NCI-H2227 (cell line): ENCODE measurements around the gene SPATA25.
"Not testable (repeated sequence)": the region's sequence is repeated elsewhere in the genome, so short reads cannot be mapped to it uniquely, and the experiment has no call there.

ENCODE experiments used
- DNase-seq: peaks from one replicate; lab custom pipeline; 2025; ENCODE audit not compliant: unreplicated experiment; lab: John Stamatoyannopoulos, UW

The SPATA25 gene

GRCh38 chr20:45917790-45918141, 30.3 kb upstream of the SPATA25 start:
- DNase-seq: no peak

DNA sequence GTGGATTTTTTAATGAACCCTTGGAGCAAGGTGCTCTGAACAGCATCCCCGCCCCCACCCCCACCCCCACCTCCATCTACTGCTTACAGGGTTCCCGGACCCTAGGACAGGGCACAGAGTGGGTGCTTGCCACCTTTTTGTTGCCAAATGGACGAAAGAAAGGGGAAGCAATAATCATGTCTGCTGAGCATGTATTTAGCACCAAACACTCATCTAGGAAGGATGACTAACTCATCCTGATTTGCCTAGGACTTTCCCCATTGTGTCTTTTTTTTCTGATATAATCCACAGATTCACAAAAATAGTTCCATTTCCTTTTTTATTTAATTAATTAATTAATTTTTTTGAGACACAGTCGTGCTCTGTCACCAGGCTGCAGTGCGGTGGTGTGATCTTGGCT, 25.7 kb upstream of the SPATA25 start:
- no peak for DNase-seq

DNA sequence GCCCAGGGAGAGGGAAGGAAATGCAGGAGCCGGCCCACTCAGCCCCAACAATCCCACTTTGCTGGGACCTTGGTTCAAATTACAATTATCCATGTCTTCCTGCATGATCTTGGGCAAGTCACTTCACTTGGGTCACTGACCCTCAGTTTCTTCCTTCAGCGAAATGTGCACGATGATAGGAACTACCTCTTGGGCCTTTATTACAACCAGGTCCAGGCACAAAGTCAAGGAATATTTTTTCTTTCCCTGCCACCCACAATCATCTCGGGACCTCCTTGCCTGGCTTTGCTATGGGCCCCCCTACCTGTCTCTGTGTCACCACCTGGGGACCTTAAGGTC, 24.9 kb upstream of the SPATA25 start:
- no peak for DNase-seq

DNA sequence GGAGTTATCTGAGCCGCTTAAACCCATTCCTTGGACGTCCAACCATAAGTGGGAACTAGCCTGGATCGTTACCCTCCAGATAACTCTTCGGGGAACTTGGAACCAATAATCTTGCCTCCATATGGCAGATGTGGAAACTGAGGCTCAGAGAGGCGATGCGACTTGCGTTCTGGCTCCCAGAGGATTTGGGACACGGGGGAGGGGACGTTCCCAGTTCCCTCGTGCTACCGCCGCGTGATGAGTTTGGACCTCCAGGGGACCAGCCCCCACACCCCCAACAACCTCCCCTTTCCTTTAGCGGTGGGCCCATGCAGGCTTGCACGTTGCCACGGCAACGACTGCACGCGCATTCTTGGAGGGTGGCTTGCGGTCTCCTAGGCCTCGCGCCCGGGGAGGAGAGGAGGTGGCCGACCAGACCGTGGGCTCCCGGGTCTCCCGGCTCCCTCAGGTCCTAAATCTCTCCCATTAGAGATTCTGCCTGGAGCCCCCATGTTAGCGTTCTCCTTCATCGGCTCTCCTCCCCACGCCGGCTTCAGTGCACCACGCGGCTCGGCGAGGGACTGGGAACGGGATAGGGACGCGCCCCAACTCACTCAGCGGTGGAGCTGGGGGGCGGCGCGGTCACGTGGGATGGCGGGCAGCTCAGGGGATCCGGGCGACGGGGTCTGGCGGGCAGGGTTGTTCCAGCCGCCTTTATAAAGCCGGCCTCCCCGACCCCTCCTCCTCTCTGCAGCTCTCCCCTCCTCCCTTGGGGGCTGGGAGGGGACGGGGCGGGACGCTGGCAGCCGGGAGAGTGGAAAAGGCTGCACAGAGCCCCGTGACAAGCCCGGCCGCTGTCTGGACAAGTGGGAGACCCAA, 24.3 kb upstream of the SPATA25 start, which contains the start of gene PLTP:
Gene PLTP, minus strand, starts transcription at position 670 of the 858 bp plus-strand sequence. CDS start 703 bp downstream, outside the sequence.
- peak; percentile 90 for DNase-seq

GRCh38 chr20:45910670-45911485, 23.5 kb upstream of the SPATA25 start:
- DNase-seq: peak; percentile 100

DNA sequence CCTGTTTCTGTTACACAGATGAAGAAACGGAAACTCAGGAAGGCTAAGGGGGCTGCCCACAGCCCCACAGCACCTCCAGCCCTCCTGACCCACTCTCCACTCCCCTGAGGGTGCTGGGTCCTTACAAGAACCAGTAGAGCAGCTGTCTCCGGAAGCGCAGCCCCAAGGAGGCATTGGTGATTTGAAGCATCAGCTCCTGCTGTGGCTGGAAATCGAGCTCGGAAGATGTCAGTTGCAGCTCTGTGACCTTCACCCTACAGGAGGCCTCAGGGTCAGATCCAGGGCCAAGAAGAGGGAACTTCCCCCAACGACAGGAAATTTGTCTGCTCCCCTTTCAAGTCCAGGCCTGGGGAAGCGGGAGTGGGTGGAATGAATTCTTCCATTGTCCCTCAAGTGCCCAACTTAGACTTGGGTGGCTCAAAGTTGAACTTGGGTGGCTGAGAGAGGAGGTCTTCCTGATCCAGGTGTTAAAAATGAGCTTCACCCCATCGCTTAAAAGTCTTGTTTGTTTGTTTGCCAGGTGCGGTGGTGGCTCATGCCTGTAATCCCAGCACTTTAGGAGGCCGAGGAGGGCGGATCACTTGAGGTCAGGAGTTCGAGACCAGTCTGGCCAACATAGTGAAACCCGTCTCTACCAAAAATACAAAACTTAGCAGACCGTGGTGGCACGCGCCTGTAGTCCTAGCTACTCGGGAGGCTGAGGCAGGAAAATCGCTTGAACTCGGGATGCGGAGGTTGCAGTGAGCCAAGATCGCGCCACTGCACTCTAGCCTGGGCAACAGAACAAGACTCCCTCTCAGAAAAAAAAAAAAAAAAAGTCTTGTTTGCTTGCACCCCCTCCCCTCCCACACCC, 22.6 kb upstream of the SPATA25 start:
- DNase-seq: no peak

DNA sequence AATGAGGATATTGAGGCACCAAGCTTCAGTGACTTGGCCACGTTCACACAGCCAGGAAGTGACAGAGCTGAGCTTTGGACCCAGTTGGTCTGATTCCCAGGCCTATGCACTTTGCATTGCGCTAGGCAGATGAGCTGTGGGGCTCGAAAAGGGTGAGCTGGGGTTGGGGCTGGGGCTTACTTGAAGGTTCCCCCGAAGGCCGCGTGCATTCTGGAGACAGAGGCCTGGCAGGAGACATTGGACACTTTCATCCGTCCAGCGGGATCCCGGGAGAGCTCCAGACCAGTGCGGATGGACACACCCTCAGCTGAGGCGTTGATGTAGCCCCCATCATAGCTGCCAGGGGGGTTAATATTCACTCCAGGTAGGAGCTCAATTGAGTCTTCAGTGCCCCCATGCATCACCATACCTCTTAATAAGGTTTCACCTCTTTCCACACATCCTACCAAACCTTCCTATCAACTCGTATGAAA, 21.9 kb upstream of the SPATA25 start:
- no peak for DNase-seq

DNA sequence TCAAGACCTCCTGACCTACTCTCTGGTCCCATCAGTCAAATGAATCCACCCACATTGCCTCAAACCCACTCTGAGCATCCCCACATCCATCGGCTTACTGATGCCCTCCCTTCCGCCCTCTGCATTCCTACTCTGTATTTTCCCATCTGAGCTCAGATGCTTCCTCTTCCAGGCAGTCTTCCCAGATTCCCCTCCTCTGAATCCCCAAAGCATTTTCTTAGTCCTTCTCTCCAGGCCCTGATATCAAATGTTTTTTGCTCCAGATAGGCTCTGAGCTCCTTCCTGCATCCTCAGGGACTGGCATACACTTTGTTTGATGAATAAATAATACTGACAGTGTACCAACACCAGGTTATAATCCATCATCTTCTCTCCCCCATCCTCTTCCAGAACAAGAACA, 20.7 kb upstream of the SPATA25 start:
- no peak for DNase-seq

- DNase-seq: no peak
These were observed 20.0 kb upstream of the SPATA25 start for GRCh38 chr20:45907219-45907948.

GRCh38 chr20:45905505-45906079, 18.2 kb upstream of the SPATA25 start:
- DNase-seq: no peak

DNA sequence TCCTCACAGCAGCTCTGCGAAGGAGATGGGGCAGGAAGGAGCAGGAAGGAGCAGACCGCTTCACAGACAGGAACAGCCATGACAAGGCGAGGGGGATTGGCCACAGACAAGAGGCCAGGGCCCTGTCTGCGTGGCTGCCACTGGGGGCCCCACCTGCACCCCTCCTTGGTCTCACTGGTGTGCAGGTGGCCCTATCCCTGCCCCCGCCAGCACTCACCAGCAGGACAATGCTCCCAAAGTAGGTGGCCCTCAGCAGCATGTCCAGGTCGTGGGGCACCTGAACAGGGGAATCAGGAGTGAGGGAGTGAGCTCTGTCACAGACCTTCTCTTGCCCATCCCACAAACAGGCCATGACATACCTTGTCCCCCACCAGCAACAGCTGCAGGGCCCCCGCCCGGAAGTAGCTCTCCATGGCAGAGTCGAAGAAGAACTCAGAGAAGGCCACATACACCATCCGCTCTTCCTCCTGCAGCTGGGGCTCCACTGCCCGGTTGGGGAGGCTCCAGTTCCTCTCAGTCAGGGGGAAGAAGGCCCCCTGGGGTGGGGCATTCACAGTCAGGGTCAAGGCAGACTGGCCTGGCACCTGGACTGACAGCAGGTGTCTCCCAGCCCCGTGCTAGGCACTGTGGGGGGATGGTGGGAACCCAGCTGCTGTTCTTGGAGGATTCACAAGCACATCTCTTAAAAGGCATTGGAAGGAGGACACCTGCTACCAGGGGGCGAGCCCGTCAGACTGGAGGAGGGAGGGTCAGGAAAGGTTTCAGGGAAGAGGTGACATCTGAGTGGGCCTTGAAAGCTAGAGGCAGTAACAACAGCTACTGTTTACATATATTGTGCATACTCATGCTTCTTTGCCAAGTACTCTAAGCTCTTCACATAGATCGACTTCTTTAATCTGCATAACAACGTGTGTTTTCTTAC, 17.4 kb upstream of the SPATA25 start:
- DNase-seq: no peak

DNA sequence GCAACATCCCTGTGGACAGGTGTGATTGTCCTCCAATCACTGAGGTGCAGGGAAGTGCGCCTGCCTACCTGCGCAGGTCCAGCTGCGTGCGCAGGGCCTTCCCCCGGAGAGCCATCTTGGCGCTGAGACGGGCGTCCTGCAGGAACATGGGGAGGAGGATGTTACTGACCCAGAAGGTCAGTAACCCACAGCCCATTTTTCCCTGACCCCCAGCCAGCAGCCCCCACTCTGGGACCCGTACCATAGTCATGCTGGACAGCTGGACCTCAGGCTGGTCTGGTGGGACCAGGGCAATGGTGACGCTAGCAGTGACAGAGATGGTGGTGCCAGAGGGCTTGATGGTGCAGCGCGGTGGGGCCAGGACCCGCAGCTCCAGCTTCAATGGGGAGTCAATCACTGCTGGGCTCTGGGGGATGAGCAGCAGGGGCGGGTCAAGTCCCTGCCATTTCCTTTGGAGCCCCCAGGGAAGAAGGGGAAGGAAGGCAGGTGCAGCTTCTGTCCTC, 14.8 kb upstream of the SPATA25 start:
- DNase-seq: no peak

DNA sequence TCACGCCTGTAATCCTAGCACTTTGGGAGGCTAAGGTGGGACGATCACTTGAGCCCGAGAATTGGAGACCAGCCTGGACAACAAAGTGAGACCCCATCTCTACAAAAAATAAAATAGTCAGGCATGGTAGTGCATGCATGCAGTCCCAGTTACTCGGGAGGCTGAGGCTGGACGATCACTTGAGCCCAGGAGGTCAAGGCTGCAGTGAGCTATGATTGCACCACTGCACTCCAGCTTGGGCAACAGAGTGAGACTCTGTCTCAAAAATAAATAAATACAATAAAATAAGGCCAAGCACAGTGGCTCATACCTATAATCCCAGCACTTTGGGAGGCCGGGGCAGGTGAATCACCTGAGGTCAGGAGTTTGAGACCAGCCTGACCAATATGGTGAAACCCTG, 13.9 kb upstream of the SPATA25 start:
- not testable (repeated sequence) for DNase-seq

- no peak for DNase-seq
These were observed 11.8 kb upstream of the SPATA25 start for GRCh38 chr20:45899046-45899835.

- no peak for DNase-seq
These were observed 10.9 kb upstream of the SPATA25 start for GRCh38 chr20:45898285-45898684.

- no peak for DNase-seq
These were observed 10.3 kb upstream of the SPATA25 start for GRCh38 chr20:45897692-45898091.

DNA sequence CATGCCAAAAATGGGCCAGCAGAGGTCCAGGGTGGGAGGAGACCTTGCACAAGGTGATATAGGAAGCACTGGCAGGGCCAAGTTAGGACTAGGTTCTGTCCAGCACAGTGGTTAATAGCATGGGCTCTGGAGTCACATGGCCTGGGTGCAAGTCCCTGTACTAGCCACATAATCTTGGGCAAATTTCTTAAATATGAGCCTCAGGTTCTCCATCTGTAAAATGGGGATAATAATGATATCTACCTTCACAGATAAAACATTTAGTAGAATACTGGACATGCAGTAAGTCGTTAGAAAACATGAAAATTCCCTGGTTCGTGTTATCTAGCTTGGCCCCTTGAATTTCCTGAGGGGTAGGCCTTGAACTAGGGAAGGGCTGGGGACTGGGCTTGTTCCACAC, 9.9 kb upstream of the SPATA25 start:
- no peak for DNase-seq

- no peak for DNase-seq
These were observed 9.3 kb upstream of the SPATA25 start for GRCh38 chr20:45896641-45897161.
